Panc1 (cell line): ENCODE results near the gene TBCC. TPM values are rescaled to one million over a fixed set of nuclear protein-coding genes. Genes with fewer than 3 reads are reported as not detected.

Experiments
- ATAC-seq: fragments of 200-7000 bp; cut with Tn5 transposase; 2 replicates; pipeline ENCODE4 v1.9.1; 2020; ENCODE audit warnings: mild to moderate bottlenecking, moderate library complexity
- BruUV-seq: library from RNA; stranded (reverse); fragments of 400-500 nt; replicated peaks from 2 replicates; lab custom pipeline; 2021; lab: Mats Ljungman, UMichigan
- CTCF ChIA-PET: fragments of 300-600 bp; sonication (Branson Sonifier 250); formaldehyde crosslinking; loops from one replicate; lab custom pipeline; 2022; ENCODE audit warnings: antibody characterized with exemption; lab: Charles Lee
- POLR2A ChIA-PET: fragments of 300-600 bp; sonication (Branson Sonifier 250); formaldehyde crosslinking; loops from one replicate; lab custom pipeline; 2022; ENCODE audit warnings: antibody characterized with exemption; lab: Charles Lee
- DNase-seq: peaks from one replicate; pipeline ENCODE4 v3.0.0-alpha.2; 2010; ENCODE audit warnings: low read depth, low spot score
- H3K27ac ChIP-seq: 2 replicates; pipeline ENCODE4 v1.5.1; 2011; ENCODE audit warnings: mild to moderate bottlenecking, low read length, inconsistent platforms
- H3K27me3 ChIP-seq: fragments of 200-500 bp; sonication (Bioruptor generic); 2 replicates; pipeline ENCODE4 v1.6.0; 2014; ENCODE audit warnings: low read length, inconsistent platforms; ENCODE audit not compliant: control insufficient read depth, insufficient read depth
- H3K36me3 ChIP-seq: fragments of 200-500 bp; sonication (Bioruptor generic); 2 replicates; pipeline ENCODE4 v1.5.1; 2014; ENCODE audit warnings: inconsistent platforms, mild to moderate bottlenecking, low read length, moderate library complexity; ENCODE audit not compliant: control insufficient read depth, insufficient read depth
- H3K4me1 ChIP-seq: 2 replicates; pipeline ENCODE4 v1.5.1; 2011; ENCODE audit warnings: inconsistent platforms, mild to moderate bottlenecking, low read length, moderate library complexity; ENCODE audit not compliant: control insufficient read depth, insufficient read depth
- H3K4me3 ChIP-seq, 2 experiments: 2 replicates each; pipeline ENCODE4 v1.5.1; 2011 to 2012; ENCODE audit warnings: low read depth in 2 of 2, low read length in 2 of 2, mild to moderate bottlenecking in 2 of 2, inconsistent platforms in 1 of 2, moderate library complexity in 1 of 2
- H3K9me3 ChIP-seq: fragments of 200-500 bp; sonication (Bioruptor generic); 2 replicates; pipeline ENCODE4 v1.5.1; 2014; ENCODE audit warnings: low read depth, mild to moderate bottlenecking, inconsistent platforms, low read length, moderate library complexity; ENCODE audit not compliant: control insufficient read depth, insufficient read depth
- CTCF ChIP-seq: fragments of 450-650 bp; IDR thresholded peaks from 2 replicates; pipeline ENCODE4 v1.5.1; 2017; ENCODE audit warnings: mild to moderate bottlenecking
- POLR2AphosphoS5 ChIP-seq: IDR thresholded peaks from 2 replicates; pipeline ENCODE4 v1.6.1; 2012; ENCODE audit warnings: mild to moderate bottlenecking, low read depth, low read length, moderate library complexity
- REST ChIP-seq, 2 experiments: IDR thresholded peaks; 2 replicates each; pipeline ENCODE4 v1.6.1; 2011 to 2012; ENCODE audit warnings: low read depth in 2 of 2, control low read depth in 1 of 2, low read length in 1 of 2, mild to moderate bottlenecking in 1 of 2, moderate library complexity in 1 of 2; ENCODE audit not compliant: insufficient read depth in 1 of 2
- SIN3A ChIP-seq: IDR thresholded peaks from 2 replicates; pipeline ENCODE4 v1.6.1; 2012; ENCODE audit warnings: low read depth, mild to moderate bottlenecking, low read length, moderate library complexity, borderline replicate concordance; ENCODE audit not compliant: insufficient read depth
- TCF7L2 ChIP-seq: IDR thresholded peaks from 2 replicates; pipeline ENCODE4 v1.6.1; 2011; ENCODE audit warnings: mild to moderate bottlenecking, low read depth, low read length, inconsistent platforms
- in situ Hi-C: cut with HindIII; loops from 2 replicates; pipeline ENCODE4 v1.10.0; 2016; ENCODE audit warnings: low sequenced_read_pairs, low pct_unique_long_range_greater_than_20kb
- intact Hi-C: fragments of 100-400 bp; cut with micrococcal nuclease; formaldehyde crosslinking; loops from one replicate; pipeline ENCODE4 v1.10.0; 2022; ENCODE audit not compliant: unreplicated experiment
- total RNA-seq: library from RNA; stranded (reverse); gene quantifications from one replicate; pipeline ENCODE4 v1.2.1, GENCODE V29; 2021; ENCODE audit not compliant: unreplicated experiment

The TBCC gene
- total RNA-seq, 1 experiment from 2014 or later, result 25.7 TPM

GRCh38 chr6:42756722-42757121, 10.8 kb upstream of the TBCC start:
- ChIA-PET POLR2A (interaction anchor here (0.7 to 1.0 kb wide), 2 partner anchors 10 to 117 kb away, joined by 3 to 4 read pairs; no protein-coding TSS in a partner anchor), CTCF (no interaction called here)
- Histone ChIP-seq H3K27me3 (no peaks in the 10 kb centered on the region), H3K36me3 (no peaks in the 10 kb centered on the region), H3K9me3 (no peaks in the 10 kb centered on the region), H3K4me1 (no peaks in the 10 kb centered on the region), H3K27ac (no peak overlapping the region), H3K4me3 (no peak overlapping the region)
- intact Hi-C loops (no loop called here), in situ Hi-C loops (no loop called here)
- ATAC-seq, result no peak
- no peak for DNase-seq
- TF ChIP-seq SIN3A, result no peak
- TF ChIP-seq CTCF, result no peak
- no peak for TF ChIP-seq TCF7L2
- no peak for TF ChIP-seq POLR2AphosphoS5
- no peak for TF ChIP-seq REST (IDR thresholded peaks at IDR 0.05; ENCODE audit: insufficient read depth in 1 of 2, low read depth in 2 of 2, low read length in 1 of 2)
- BruUV-seq, result no TSS peak

- POLR2A ChIA-PET, result interaction anchor here (0.6 kb wide), 1 partner anchor 21 kb away, joined by 3 read pairs; no protein-coding TSS in a partner anchor
- in situ Hi-C loops, result no loop called here
- no peaks in the 10 kb centered on the region for H3K4me1 ChIP-seq
Observed at GRCh38 chr6:42754759-42755158, 8.9 kb upstream of the TBCC start.

More at GRCh38 chr6:42754759-42755158, 8.9 kb upstream of the TBCC start:
- intact Hi-C loops, result no loop called here
- Histone ChIP-seq H3K9me3 (no peaks in the 10 kb centered on the region), H3K27ac (no peak overlapping the region), H3K36me3 (no peaks in the 10 kb centered on the region), H3K4me3 (no peak overlapping the region), H3K27me3 (no peaks in the 10 kb centered on the region)
- ATAC-seq (no peak), DNase-seq (no peak)
- TF ChIP-seq CTCF, result no peak
- TF ChIP-seq POLR2AphosphoS5, result no peak
- no peak for TF ChIP-seq SIN3A
- TF ChIP-seq REST (IDR thresholded peaks at IDR 0.05; ENCODE audit: insufficient read depth in 1 of 2, low read depth in 2 of 2, low read length in 1 of 2), result no peak
- TF ChIP-seq TCF7L2, result no peak
- CTCF ChIA-PET, result no interaction called here
- no TSS peak for BruUV-seq
